PFSK-1 (cell line): Measurements from ENCODE around the gene CNTF.

Experiments used
- FOXP2 ChIP-seq: optimal IDR thresholded peaks from 2 replicates; pipeline ENCODE3; 2011; ENCODE audit warnings: borderline replicate concordance, control low read depth, inconsistent platforms; ENCODE audit not compliant: insufficient read depth; ENCODE audit errors: extremely low read length, extremely low read depth
- POLR2AphosphoS5 ChIP-seq: IDR thresholded peaks from 2 replicates; pipeline ENCODE4 v1.6.1; 2012; ENCODE audit warnings: low read depth, mild to moderate bottlenecking, control low read depth, low read length, moderate library complexity
- SIN3A ChIP-seq: IDR thresholded peaks from 2 replicates; pipeline ENCODE4 v1.6.1; 2012; ENCODE audit warnings: mild to moderate bottlenecking, low read length, moderate library complexity, borderline replicate concordance; ENCODE audit not compliant: insufficient read depth
- TAF1 ChIP-seq: IDR thresholded peaks from 2 replicates; pipeline ENCODE4 v1.6.1; 2012; ENCODE audit warnings: low read length, control low read depth, borderline replicate concordance; ENCODE audit not compliant: insufficient read depth
- TF ChIP-seq, protein P1 (sequence below), 2 experiments: IDR thresholded peaks; 2 replicates each; pipeline versions ENCODE4 v1.6.1 to v1.8.0; 2011 to 2012; ENCODE audit warnings: low read depth in 2 of 2, low read length in 2 of 2, control low read depth in 1 of 2, inconsistent platforms in 1 of 2, mild to moderate bottlenecking in 1 of 2, moderate library complexity in 1 of 2; ENCODE audit not compliant: insufficient read depth in 1 of 2

GRCh38 chr11:58628446-58628845, 6.0 kb downstream of the CNTF start:
- no peak for TF ChIP-seq TAF1
- TF ChIP-seq, protein P1, sequence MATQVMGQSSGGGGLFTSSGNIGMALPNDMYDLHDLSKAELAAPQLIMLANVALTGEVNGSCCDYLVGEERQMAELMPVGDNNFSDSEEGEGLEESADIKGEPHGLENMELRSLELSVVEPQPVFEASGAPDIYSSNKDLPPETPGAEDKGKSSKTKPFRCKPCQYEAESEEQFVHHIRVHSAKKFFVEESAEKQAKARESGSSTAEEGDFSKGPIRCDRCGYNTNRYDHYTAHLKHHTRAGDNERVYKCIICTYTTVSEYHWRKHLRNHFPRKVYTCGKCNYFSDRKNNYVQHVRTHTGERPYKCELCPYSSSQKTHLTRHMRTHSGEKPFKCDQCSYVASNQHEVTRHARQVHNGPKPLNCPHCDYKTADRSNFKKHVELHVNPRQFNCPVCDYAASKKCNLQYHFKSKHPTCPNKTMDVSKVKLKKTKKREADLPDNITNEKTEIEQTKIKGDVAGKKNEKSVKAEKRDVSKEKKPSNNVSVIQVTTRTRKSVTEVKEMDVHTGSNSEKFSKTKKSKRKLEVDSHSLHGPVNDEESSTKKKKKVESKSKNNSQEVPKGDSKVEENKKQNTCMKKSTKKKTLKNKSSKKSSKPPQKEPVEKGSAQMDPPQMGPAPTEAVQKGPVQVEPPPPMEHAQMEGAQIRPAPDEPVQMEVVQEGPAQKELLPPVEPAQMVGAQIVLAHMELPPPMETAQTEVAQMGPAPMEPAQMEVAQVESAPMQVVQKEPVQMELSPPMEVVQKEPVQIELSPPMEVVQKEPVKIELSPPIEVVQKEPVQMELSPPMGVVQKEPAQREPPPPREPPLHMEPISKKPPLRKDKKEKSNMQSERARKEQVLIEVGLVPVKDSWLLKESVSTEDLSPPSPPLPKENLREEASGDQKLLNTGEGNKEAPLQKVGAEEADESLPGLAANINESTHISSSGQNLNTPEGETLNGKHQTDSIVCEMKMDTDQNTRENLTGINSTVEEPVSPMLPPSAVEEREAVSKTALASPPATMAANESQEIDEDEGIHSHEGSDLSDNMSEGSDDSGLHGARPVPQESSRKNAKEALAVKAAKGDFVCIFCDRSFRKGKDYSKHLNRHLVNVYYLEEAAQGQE (IDR thresholded peaks at IDR 0.05; ENCODE audit: insufficient read depth in 1 of 2, low read depth in 2 of 2, low read length in 2 of 2): no peak
- no peak for TF ChIP-seq POLR2AphosphoS5
- no peak for TF ChIP-seq SIN3A
- no peak for TF ChIP-seq FOXP2
